GM12892 (cell line): ENCODE data around the gene CYTH4. TPM values are rescaled to one million over a fixed set of nuclear protein-coding genes. Genes with fewer than 3 reads are reported as not detected.
"Not testable (repeated sequence)": the region's sequence is repeated elsewhere in the genome, so short reads cannot be mapped to it uniquely, and the experiment has no call there.

ENCODE experiments used
- DNase-seq: peaks from one replicate; pipeline ENCODE4 v3.0.0; 2011; ENCODE audit not compliant: insufficient read length
- FAIRE-seq: peaks from 2 replicates; lab custom pipeline; 2011; peaks lifted over from hg19 to GRCh38; lab: Jason Lieb, UNC
- POLR2A ChIP-seq: IDR thresholded peaks from 2 replicates; pipeline ENCODE4 v1.6.1; 2011; ENCODE audit warnings: low read depth, low read length, control low read depth
- POLR2AphosphoS5 ChIP-seq: IDR thresholded peaks from 2 replicates; pipeline ENCODE4 v1.6.1; 2011; ENCODE audit warnings: low read depth, low read length, control low read depth
- TAF1 ChIP-seq: IDR thresholded peaks from 2 replicates; pipeline ENCODE4 v1.6.1; 2011; ENCODE audit warnings: low read depth, mild to moderate bottlenecking, control low read depth, low read length, borderline replicate concordance
- polyA plus RNA-seq: library from polyadenylated mRNA; unstranded; fragments of >200 nt; gene quantifications from one replicate; pipeline ENCODE4 v1.2.1, GENCODE V29; 2012; ENCODE audit warnings: missing spikeins, inconsistent platforms; ENCODE audit not compliant: missing spikeins

Gene CYTH4
- polyA plus RNA-seq: 12.8 TPM

GRCh38 chr22:37282385-37282677 is at the start of gene CYTH4:
TSS of gene CYTH4 (plus strand) at chr22:37282508. CDS start at chr22:37282570, 62 bp downstream.
- DNase-seq (peak; percentile 74), FAIRE-seq (peak; percentile 99)
- TF ChIP-seq POLR2A (peak; percentile 47; the same call in 1 of the 2 replicates), TAF1 (no peak)

DNA sequence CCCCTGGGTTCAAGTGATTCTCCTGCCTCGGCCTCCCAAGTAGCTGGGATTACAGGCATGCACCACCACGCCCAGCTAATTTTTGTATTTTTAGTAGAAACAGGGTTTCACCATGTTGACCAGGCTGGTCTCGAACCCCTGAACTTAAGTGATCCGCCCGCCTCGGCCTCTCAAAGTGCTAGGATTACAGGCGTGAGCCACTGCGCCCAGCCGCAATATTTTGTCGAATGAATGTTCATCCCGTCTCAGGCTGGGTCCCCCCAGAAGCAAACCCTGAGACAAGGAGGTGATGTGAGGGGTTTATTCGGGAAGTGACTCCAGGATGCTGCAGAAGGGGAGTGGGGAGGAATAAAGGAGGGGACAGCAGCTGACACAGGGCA is 48.9 kb upstream of the CYTH4 start:
- not testable (repeated sequence) for FAIRE-seq, DNase-seq

DNA sequence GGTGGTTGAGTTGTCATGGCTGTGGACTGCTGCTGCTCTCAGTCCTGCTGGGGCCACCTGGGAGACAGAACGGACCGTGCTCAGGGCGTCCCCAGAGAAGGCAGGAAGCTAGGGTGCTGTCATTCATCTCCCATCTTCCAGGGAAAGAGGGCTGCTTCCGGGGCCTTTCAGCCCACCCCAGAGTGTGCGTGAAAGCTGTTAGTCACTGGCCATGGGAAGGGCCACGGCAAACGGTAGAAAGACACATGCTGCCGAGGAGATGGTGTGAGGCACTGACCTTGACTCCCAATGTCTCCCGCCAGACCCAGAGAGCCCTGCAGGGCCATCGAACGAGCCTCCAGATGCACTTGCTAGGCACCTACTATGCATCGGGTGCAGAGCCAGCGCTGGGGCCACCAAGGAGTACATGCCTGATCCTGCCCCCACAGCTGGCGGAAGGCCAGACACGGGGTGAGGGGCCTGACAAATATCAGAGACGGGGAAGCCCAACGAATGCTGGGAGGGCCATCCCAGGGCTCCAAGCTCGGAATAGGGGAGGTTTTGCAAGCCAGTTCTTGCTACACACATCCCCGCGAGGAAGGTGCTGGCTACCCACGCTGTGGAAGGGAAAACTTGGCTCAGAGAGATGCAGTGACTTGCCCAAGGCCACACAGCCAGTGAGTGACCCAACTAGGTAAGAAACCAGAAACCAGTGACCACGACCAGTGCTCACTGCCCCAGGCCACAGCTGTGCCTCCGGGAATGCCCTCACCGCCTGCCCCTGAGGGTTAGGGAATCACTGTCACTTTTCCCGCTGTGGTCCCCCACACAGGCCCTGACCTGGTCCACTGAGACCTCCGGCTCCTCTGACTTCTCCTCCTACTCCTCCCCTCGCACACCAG is 48.3 kb upstream of the CYTH4 start:
- TF ChIP-seq POLR2A: no peak
- TF ChIP-seq POLR2AphosphoS5: no peak
- TF ChIP-seq TAF1: no peak
- DNase-seq (peak; percentile 2), FAIRE-seq (no peak)

- peak; percentile 7 for DNase-seq
- FAIRE-seq: peak; percentile 24
- TF ChIP-seq POLR2AphosphoS5: no peak
- TF ChIP-seq POLR2A: no peak
- TF ChIP-seq TAF1: no peak
Observed at GRCh38 chr22:37234736-37235711, 47.3 kb upstream of the CYTH4 start.

DNA sequence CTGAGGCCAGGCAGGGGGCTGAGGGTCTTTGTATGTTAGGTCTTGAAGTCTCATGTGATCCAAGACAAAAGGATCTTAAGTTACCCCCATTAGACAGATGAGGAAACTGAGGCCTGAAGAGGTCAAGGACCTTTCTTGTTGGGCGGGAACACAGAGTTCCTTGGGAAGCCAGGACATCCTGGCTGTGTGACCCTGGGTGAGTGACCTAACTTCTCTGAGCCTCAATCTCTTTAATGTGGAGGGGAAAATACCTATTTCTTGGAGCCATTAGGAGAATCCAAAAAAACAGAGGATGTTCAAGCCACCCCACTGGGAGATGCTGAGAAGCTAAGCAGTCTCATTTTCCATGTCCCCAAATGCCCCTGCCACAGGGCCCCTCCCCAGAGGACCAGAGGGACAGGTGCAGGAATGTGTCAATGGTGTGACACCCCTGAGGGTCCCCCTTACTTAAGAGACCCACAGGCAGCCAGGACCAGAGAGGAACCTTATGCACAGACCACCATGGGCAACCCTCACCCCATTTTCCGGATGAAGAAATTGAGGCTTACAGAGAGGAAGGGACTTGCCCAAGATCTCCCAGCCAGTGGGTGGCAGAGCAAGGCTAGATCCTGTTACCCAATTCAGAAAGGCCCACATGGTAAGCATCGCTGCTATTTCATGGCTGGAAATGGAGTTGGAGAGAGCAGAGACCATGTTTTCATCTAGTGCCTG is 46.3 kb upstream of the CYTH4 start:
- peak; percentile 12 for DNase-seq
- peak; percentile 27 for FAIRE-seq
- TF ChIP-seq POLR2A: no peak
- TF ChIP-seq TAF1: no peak
- no peak for TF ChIP-seq POLR2AphosphoS5

GRCh38 chr22:37237371-37238268 is 44.7 kb upstream of the CYTH4 start:
- no peak for FAIRE-seq
- DNase-seq: no peak
- TF ChIP-seq POLR2A (no peak), POLR2AphosphoS5 (no peak), TAF1 (no peak)

DNA sequence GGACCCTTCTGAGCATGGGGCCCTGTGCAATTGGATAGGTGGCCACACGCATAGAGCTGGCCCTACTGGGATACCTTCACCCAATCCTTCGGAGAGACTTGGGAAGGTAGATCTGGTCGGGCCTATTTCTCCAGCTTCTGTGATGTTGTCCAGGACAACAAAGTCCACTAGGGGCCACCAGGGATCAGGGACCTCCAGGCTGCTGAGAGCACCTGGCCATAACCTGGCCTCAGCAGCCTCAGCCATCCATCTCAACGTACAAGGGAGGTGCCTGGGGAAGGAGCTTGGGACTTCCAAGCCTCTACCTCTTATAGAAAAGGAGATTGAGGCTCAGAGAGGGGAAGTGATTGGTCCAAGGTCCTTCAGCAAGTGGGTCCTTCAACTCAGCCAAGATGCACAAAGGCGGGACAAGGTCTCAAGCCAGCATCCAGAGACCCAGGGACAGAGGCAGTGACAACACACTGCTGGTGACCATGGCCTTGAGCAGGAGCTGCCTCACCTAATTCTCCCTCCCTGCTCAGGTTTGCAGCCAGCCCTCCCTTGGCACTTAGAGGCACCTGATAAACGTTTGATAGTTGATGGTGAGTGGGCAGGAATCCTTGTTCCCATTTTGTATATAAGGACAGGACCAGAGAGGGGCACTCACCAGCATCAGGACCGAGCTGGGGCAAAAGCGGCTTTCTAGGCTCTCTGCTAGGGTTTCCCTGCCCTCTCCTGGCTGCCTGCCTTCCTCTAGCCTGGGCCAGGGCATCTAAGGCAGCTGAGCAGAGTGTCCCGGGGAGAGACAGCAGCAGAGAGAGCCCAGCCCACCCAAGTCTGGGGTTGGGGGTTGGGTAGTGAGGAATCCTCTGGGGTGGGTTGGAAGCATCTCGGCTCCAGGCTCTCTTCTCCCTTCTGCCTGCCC is 42.7 kb upstream of the CYTH4 start:
- DNase-seq (no peak), FAIRE-seq (no peak)
- no peak for TF ChIP-seq TAF1
- peak; percentile 14; the same call in 1 of the 2 replicates for TF ChIP-seq POLR2A

DNA sequence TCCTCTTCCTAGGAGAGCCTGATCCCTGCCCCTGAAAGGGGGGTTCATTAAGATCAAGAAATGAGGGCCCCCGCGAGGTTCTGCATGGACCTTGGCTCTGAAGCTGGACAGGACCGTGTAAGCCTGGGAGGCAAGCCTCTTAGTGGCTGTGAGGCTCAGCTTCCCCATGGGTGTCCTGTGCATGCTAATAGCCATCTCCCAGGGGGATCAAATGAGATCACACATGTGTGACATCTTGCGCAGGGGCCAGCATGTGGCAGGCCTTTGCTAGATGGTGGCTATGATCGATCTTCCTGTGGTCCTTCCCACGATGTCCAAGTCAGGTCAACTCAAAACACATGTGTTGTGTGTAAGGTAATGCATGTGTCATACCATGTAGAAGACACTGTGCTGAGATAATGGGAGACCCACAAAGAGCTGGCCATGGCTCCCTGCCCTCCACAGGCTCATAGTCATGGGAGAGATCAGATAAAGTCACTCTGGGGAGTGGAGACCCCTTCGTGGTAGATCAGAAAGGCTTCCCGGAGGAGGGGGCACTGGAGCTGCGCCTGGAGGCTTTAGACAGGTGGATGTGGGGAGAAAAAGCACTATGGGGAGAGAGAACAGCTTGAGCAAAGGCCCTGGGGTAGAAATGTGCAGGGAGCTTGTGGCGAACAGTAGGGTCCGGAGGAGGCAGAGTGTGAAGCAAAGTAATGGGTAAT is 41.9 kb upstream of the CYTH4 start:
- TF ChIP-seq POLR2AphosphoS5 (no peak; the same call in 1 of the 2 replicates), TAF1 (no peak), POLR2A (no peak)
- DNase-seq (no peak), FAIRE-seq (peak; percentile 80)

GRCh38 chr22:37240941-37241320 is 41.4 kb upstream of the CYTH4 start:
- FAIRE-seq (no peak), DNase-seq (no peak)
- no peak for TF ChIP-seq POLR2AphosphoS5
- TF ChIP-seq TAF1: no peak
- TF ChIP-seq POLR2A: no peak
